Karpas-422 (cell line): ENCODE measurements around the gene C22orf23. TPM values are rescaled to one million over a fixed set of nuclear protein-coding genes. Genes with fewer than 3 reads are reported as not detected.

Experiments
- DNase-seq: peaks from one replicate; pipeline ENCODE4 v3.0.0-alpha.2; 2015
- H2AFZ ChIP-seq: fragments of 200-600 bp; sonication (generic); 2 replicates; pipeline ENCODE4 v1.6.1; 2014; ENCODE audit warnings: antibody characterized with exemption, low read length, mixed read lengths
- H3K27ac ChIP-seq: fragments of 200-600 bp; sonication (generic); 2 replicates; pipeline ENCODE4 v1.5.1; 2014; ENCODE audit warnings: mild to moderate bottlenecking, low read length, moderate library complexity
- H3K27me3 ChIP-seq: fragments of 200-600 bp; sonication (generic); 2 replicates; pipeline ENCODE4 v1.6.1; 2014; ENCODE audit warnings: low read length, mixed read lengths
- H3K36me3 ChIP-seq: fragments of 200-600 bp; sonication (generic); 2 replicates; pipeline ENCODE4 v1.6.1; 2014; ENCODE audit warnings: low read length, mixed read lengths; ENCODE audit not compliant: insufficient read depth
- H3K4me1 ChIP-seq: fragments of 200-600 bp; sonication (generic); 2 replicates; pipeline ENCODE4 v1.6.1; 2014; ENCODE audit warnings: mild to moderate bottlenecking, low read length, mixed read lengths
- H3K4me2 ChIP-seq: fragments of 200-600 bp; sonication (generic); 2 replicates; pipeline ENCODE4 v1.6.1; 2014; ENCODE audit warnings: low read length, low read depth, mild to moderate bottlenecking; ENCODE audit not compliant: poor library complexity, severe bottlenecking
- H3K4me3 ChIP-seq: fragments of 200-600 bp; sonication (generic); 2 replicates; pipeline ENCODE4 v1.5.1; 2014; ENCODE audit warnings: mild to moderate bottlenecking, antibody characterized with exemption, low read length, mixed read lengths
- H3K79me2 ChIP-seq: fragments of 200-600 bp; sonication (generic); 2 replicates; pipeline ENCODE4 v1.6.1; 2014; ENCODE audit warnings: mild to moderate bottlenecking, low read length, mixed read lengths
- H3K9ac ChIP-seq: fragments of 200-600 bp; sonication (generic); 2 replicates; pipeline ENCODE4 v1.6.0; 2014; ENCODE audit warnings: low read length
- H3K9me2 ChIP-seq: fragments of 200-600 bp; sonication (generic), shearing (Covaris generic); replicated peaks from 2 replicates; pipeline ENCODE4 v1.6.0; 2014; ENCODE audit warnings: mild to moderate bottlenecking, low read length, moderate library complexity; ENCODE audit not compliant: insufficient read depth
- H3K9me3 ChIP-seq: fragments of 300-700, 200-600 bp; sonication (generic); 2 replicates; pipeline ENCODE4 v1.6.1; 2014; ENCODE audit warnings: low read length, mixed read lengths
- H4K20me1 ChIP-seq: fragments of 200-600 bp; sonication (generic); 2 replicates; pipeline ENCODE4 v1.6.1; 2014; ENCODE audit warnings: mild to moderate bottlenecking, antibody characterized with exemption, low read length, low read depth; ENCODE audit not compliant: insufficient read depth
- total RNA-seq: library from RNA; depleted of rRNA; stranded (reverse); fragments of >200 nt; shearing (Covaris generic); gene quantifications from 2 replicates; pipeline ENCODE4 v1.2.3, GENCODE V29; 2014; ENCODE audit warnings: low replicate concordance

The C22orf23 gene
- total RNA-seq, 1 experiment from 2014 or later = not detected

- Histone ChIP-seq H3K9ac (no peak overlapping the region), H3K27me3 (no peaks in the 10 kb centered on the region), H4K20me1 (0 out of 2 replicates have a peak, but pooled peaks cover 7% of the 10 kb centered on the region), H3K4me2 (no peak overlapping the region), H3K4me1 (peaks cover 4% of the 10 kb centered on the region), H3K79me2 (no peaks in the 10 kb centered on the region), H3K9me2 (no peaks in the 10 kb centered on the region), H3K27ac (no peak overlapping the region), H3K36me3 (no peaks in the 10 kb centered on the region), H3K4me3 (no peak overlapping the region), H2AFZ (no peak overlapping the region), H3K9me3 (no peaks in the 10 kb centered on the region)
- DNase-seq = no peak
These were observed 31.7 kb upstream of the C22orf23 start for GRCh38 chr22:37985050-37985585.

GRCh38 chr22:37983860-37984791, 30.7 kb upstream of the C22orf23 start, which contains the start of gene SOX10:
TSS of gene SOX10 (minus strand) at chr22:37984555. CDS start at chr22:37983784, 771 bp downstream.
- H4K20me1 ChIP-seq = no peaks in the 10 kb centered on the region
- H3K79me2 ChIP-seq = no peaks in the 10 kb centered on the region
- no peaks in the 10 kb centered on the region for H3K36me3 ChIP-seq
- DNase-seq = no peak
- no peak within 1 kb of the TSS for H3K9ac ChIP-seq
- no peaks in the 10 kb centered on the region for H3K9me2 ChIP-seq
- H3K4me2 ChIP-seq = no peak within 1 kb of the TSS
- no peaks in the 10 kb centered on the region for H3K9me3 ChIP-seq
- no peak within 1 kb of the TSS for H2AFZ ChIP-seq
- peaks cover 4% of the 10 kb centered on the region for H3K4me1 ChIP-seq
- no peaks in the 10 kb centered on the region for H3K27me3 ChIP-seq
- no peak within 1 kb of the TSS for H3K27ac ChIP-seq
- no peak within 1 kb of the TSS for H3K4me3 ChIP-seq

GRCh38 chr22:37982938-37983859, 29.8 kb upstream of the C22orf23 start:
- H3K79me2 ChIP-seq = no peaks in the 10 kb centered on the region
- H4K20me1 ChIP-seq = no peaks in the 10 kb centered on the region
- H3K27ac ChIP-seq = no peak overlapping the region
- no peak for DNase-seq
- H3K9ac ChIP-seq = no peak overlapping the region
- H3K27me3 ChIP-seq = no peaks in the 10 kb centered on the region
- H2AFZ ChIP-seq = no peak overlapping the region
- no peaks in the 10 kb centered on the region for H3K36me3 ChIP-seq
- no peak overlapping the region for H3K4me2 ChIP-seq
- no peaks in the 10 kb centered on the region for H3K9me3 ChIP-seq
- H3K4me1 ChIP-seq = no peaks in the 10 kb centered on the region
- H3K4me3 ChIP-seq = no peak overlapping the region
- H3K9me2 ChIP-seq = no peaks in the 10 kb centered on the region

- no peaks in the 10 kb centered on the region for H3K27me3 ChIP-seq
- H3K79me2 ChIP-seq = no peaks in the 10 kb centered on the region
- H3K9me3 ChIP-seq = no peaks in the 10 kb centered on the region
- H3K4me2 ChIP-seq = no peak overlapping the region
- no peaks in the 10 kb centered on the region for H4K20me1 ChIP-seq
- no peak overlapping the region for H3K9ac ChIP-seq
- no peaks in the 10 kb centered on the region for H3K4me1 ChIP-seq
- H3K36me3 ChIP-seq = no peaks in the 10 kb centered on the region
- H3K27ac ChIP-seq = no peak overlapping the region
- no peak for DNase-seq
- H3K4me3 ChIP-seq = no peak overlapping the region
- H3K9me2 ChIP-seq = no peaks in the 10 kb centered on the region
- H2AFZ ChIP-seq = no peak overlapping the region
These were observed 28.9 kb upstream of the C22orf23 start for GRCh38 chr22:37982151-37982785.

GRCh38 chr22:37981282-37982011, 28.0 kb upstream of the C22orf23 start:
- no peaks in the 10 kb centered on the region for H3K4me1 ChIP-seq
- H3K79me2 ChIP-seq = no peaks in the 10 kb centered on the region
- no peak overlapping the region for H3K4me2 ChIP-seq
- H2AFZ ChIP-seq = no peak overlapping the region
- H3K9me3 ChIP-seq = no peaks in the 10 kb centered on the region
- H4K20me1 ChIP-seq = no peaks in the 10 kb centered on the region
- no peak for DNase-seq
- H3K4me3 ChIP-seq = no peak overlapping the region
- no peaks in the 10 kb centered on the region for H3K27me3 ChIP-seq
- no peak overlapping the region for H3K27ac ChIP-seq
- no peak overlapping the region for H3K9ac ChIP-seq
- H3K9me2 ChIP-seq = no peaks in the 10 kb centered on the region
- no peaks in the 10 kb centered on the region for H3K36me3 ChIP-seq

GRCh38 chr22:37979782-37980181, 26.4 kb upstream of the C22orf23 start:
- H3K4me3 ChIP-seq = no peak overlapping the region
- H3K27me3 ChIP-seq = no peaks in the 10 kb centered on the region
- H3K27ac ChIP-seq = no peak overlapping the region
- no peaks in the 10 kb centered on the region for H4K20me1 ChIP-seq
- H3K4me2 ChIP-seq = no peak overlapping the region
- no peak overlapping the region for H2AFZ ChIP-seq
- H3K79me2 ChIP-seq = no peaks in the 10 kb centered on the region
- no peaks in the 10 kb centered on the region for H3K36me3 ChIP-seq
- no peaks in the 10 kb centered on the region for H3K9me3 ChIP-seq
- no peak for DNase-seq
- H3K9me2 ChIP-seq = no peaks in the 10 kb centered on the region
- no peak overlapping the region for H3K9ac ChIP-seq
- H3K4me1 ChIP-seq = no peaks in the 10 kb centered on the region

- no peaks in the 10 kb centered on the region for H3K9me2 ChIP-seq
- H3K4me3 ChIP-seq = no peak overlapping the region
- H3K79me2 ChIP-seq = no peaks in the 10 kb centered on the region
- DNase-seq = no peak
- no peaks in the 10 kb centered on the region for H4K20me1 ChIP-seq
- no peaks in the 10 kb centered on the region for H3K9me3 ChIP-seq
- no peak overlapping the region for H3K4me2 ChIP-seq
- H2AFZ ChIP-seq = no peak overlapping the region
- H3K4me1 ChIP-seq = no peaks in the 10 kb centered on the region
- H3K9ac ChIP-seq = no peak overlapping the region
- no peaks in the 10 kb centered on the region for H3K27me3 ChIP-seq
- no peaks in the 10 kb centered on the region for H3K36me3 ChIP-seq
- H3K27ac ChIP-seq = no peak overlapping the region
These were observed 23.1 kb upstream of the C22orf23 start for GRCh38 chr22:37976547-37976946.
